ENCODE data around the gene PANK3. TPM values are rescaled to one million over a fixed set of nuclear protein-coding genes. Genes with fewer than 3 reads are reported as not detected.
A peak's percentile ranks its signal among the peaks of the same experiment; 100 is the strongest.

Gene PANK3
- total RNA-seq, 1 experiment from 2014 or later, result 99.6 TPM

GRCh38 chr5:168591302-168592013, 12.3 kb upstream of the PANK3 start:
- H3K4me1 ChIP-seq, result peaks cover 25% of the 10 kb centered on the region

GRCh38 chr5:168590666-168591065, 11.5 kb upstream of the PANK3 start:
- BruUV-seq (replicated peaks), result no TSS peak
- Mint-ChIP-seq H3K4me3 (ENCODE audit: unreplicated experiment) (no peak overlapping the region), H3K27ac (ENCODE audit: unreplicated experiment) (no peak overlapping the region), H3K9me3 (ENCODE audit: unreplicated experiment) (no peaks in the 10 kb centered on the region), H3K4me1 (ENCODE audit: low read depth, unreplicated experiment) (peaks cover 30% of the 10 kb centered on the region), H3K27me3 (ENCODE audit: insufficient read depth, unreplicated experiment) (no peaks in the 10 kb centered on the region), H3K36me3 (ENCODE audit: insufficient read depth, unreplicated experiment) (no peaks in the 10 kb centered on the region)
- H3K27me3 ChIP-seq (replicated peaks; ENCODE audit: control insufficient read depth, insufficient read depth, low read length), result no peaks in the 10 kb centered on the region
- no peak for DNase-seq
- TF ChIP-seq CTCF (IDR thresholded peaks at IDR 0.05; ENCODE audit: insufficient read depth in 1 of 2, low read depth in 1 of 2, low read length in 1 of 2, severe bottlenecking in 1 of 2, unreplicated experiment in 1 of 2), result no peak
- no peak overlapping the region for H3K4me3 ChIP-seq (ENCODE audit: low read depth, low read length)
- CTCF ChIA-PET, result interaction anchor here (1.3 kb wide), 1 partner anchor 11 kb away, joined by 4 read pairs; the partner anchor contains the start of gene PANK3
- intact Hi-C loops (cut with micrococcal nuclease; ENCODE audit: unreplicated experiment), result loop anchor here (1.0 kb wide), 1 partner anchor 11 kb away; the partner anchor contains the start of gene PANK3
- POLR2A ChIA-PET, result interaction anchor here (1.1 to 1.9 kb wide), 2 partner anchors 11 to 102 kb away, joined by 4 to 11 read pairs; partner anchors contain the start of gene PANK3
- no peaks in the 10 kb centered on the region for H3K36me3 ChIP-seq (ENCODE audit: control insufficient read depth, insufficient read depth, low read length)
- peaks cover 25% of the 10 kb centered on the region for H3K4me1 ChIP-seq
- no peaks in the 10 kb centered on the region for H3K9me3 ChIP-seq

More at GRCh38 chr5:168591302-168592013, 12.3 kb upstream of the PANK3 start:
- intact Hi-C loops (cut with micrococcal nuclease; ENCODE audit: unreplicated experiment), result loop anchor here (1.0 kb wide), 1 partner anchor 12 kb away; the partner anchor contains the start of gene PANK3
- H3K36me3 ChIP-seq (ENCODE audit: control insufficient read depth, insufficient read depth, low read length), result no peaks in the 10 kb centered on the region
- Mint-ChIP-seq H3K4me1 (ENCODE audit: low read depth, unreplicated experiment) (peaks cover 30% of the 10 kb centered on the region), H3K27ac (ENCODE audit: unreplicated experiment) (peak overlapping the region; percentile 61), H3K4me3 (ENCODE audit: unreplicated experiment) (peak overlapping the region; percentile 23), H3K9me3 (ENCODE audit: unreplicated experiment) (no peaks in the 10 kb centered on the region), H3K27me3 (ENCODE audit: insufficient read depth, unreplicated experiment) (no peaks in the 10 kb centered on the region), H3K36me3 (ENCODE audit: insufficient read depth, unreplicated experiment) (no peaks in the 10 kb centered on the region)
- no peak overlapping the region for H3K4me3 ChIP-seq (ENCODE audit: low read depth, low read length)
- no peaks in the 10 kb centered on the region for H3K27me3 ChIP-seq (replicated peaks; ENCODE audit: control insufficient read depth, insufficient read depth, low read length)
- peak in 1 of 2 experiments; percentile 33 for DNase-seq
- H3K9me3 ChIP-seq, result no peaks in the 10 kb centered on the region
- BruUV-seq (replicated peaks), result no TSS peak
- ChIA-PET CTCF (interaction anchor here (0.8 to 1.3 kb wide), 2 partner anchors 12 to 992 kb away, joined by 4 read pairs; partner anchors contain the start of genes PANK3 and SPDL1), POLR2A (interaction anchor here (1.1 to 1.9 kb wide), 2 partner anchors 12 to 102 kb away, joined by 4 to 11 read pairs; partner anchors contain the start of gene PANK3)
- no peak for TF ChIP-seq CTCF (IDR thresholded peaks at IDR 0.05; ENCODE audit: insufficient read depth in 1 of 2, low read depth in 1 of 2, low read length in 1 of 2, severe bottlenecking in 1 of 2, unreplicated experiment in 1 of 2)

- BruUV-seq (replicated peaks), result no TSS peak
- Mint-ChIP-seq H3K9me3 (ENCODE audit: unreplicated experiment) (no peaks in the 10 kb centered on the region), H3K4me1 (ENCODE audit: low read depth, unreplicated experiment) (peaks cover 30% of the 10 kb centered on the region), H3K36me3 (ENCODE audit: insufficient read depth, unreplicated experiment) (no peaks in the 10 kb centered on the region), H3K27me3 (ENCODE audit: insufficient read depth, unreplicated experiment) (no peaks in the 10 kb centered on the region), H3K27ac (ENCODE audit: unreplicated experiment) (no peak overlapping the region), H3K4me3 (ENCODE audit: unreplicated experiment) (no peak overlapping the region)
- H3K36me3 ChIP-seq (ENCODE audit: control insufficient read depth, insufficient read depth, low read length), result no peaks in the 10 kb centered on the region
- H3K4me3 ChIP-seq (ENCODE audit: low read depth, low read length), result no peak overlapping the region
- no peak for TF ChIP-seq CTCF (IDR thresholded peaks at IDR 0.05; ENCODE audit: insufficient read depth in 1 of 2, low read depth in 1 of 2, low read length in 1 of 2, severe bottlenecking in 1 of 2, unreplicated experiment in 1 of 2)
- H3K27me3 ChIP-seq (replicated peaks; ENCODE audit: control insufficient read depth, insufficient read depth, low read length), result no peaks in the 10 kb centered on the region
- DNase-seq, result no peak
- peaks cover 25% of the 10 kb centered on the region for H3K4me1 ChIP-seq
- intact Hi-C loops (cut with micrococcal nuclease; ENCODE audit: unreplicated experiment), result no loop called here
- ChIA-PET POLR2A (no interaction called here), CTCF (no interaction called here)
- no peaks in the 10 kb centered on the region for H3K9me3 ChIP-seq
These were observed 8.8 kb upstream of the PANK3 start for GRCh38 chr5:168587987-168588386.
